Fibroblast of lung (primary cell): ENCODE data around the gene SLC25A40. TPM values are rescaled to one million over a fixed set of nuclear protein-coding genes. Genes with fewer than 3 reads are reported as not detected.

ENCODE experiments used
- DNase-seq, 2 donors: peaks; one replicate each; pipeline versions ENCODE4 v3.0.0 to v3.0.0-alpha.2; 2010; ENCODE audit warnings: low read depth in 2 of 2
- H2AFZ ChIP-seq: 2 replicates; pipeline ENCODE4 v1.5.1; 2012; ENCODE audit warnings: low read length, control low read depth, inconsistent platforms
- H3K27ac ChIP-seq: 2 replicates; pipeline ENCODE4 v1.5.1; 2011; ENCODE audit warnings: low read length, control low read depth; ENCODE audit not compliant: insufficient read depth
- H3K27me3 ChIP-seq: 2 replicates; pipeline ENCODE4 v1.5.1; 2011; ENCODE audit warnings: mild to moderate bottlenecking, low read length; ENCODE audit not compliant: control insufficient read depth, insufficient read depth
- H3K36me3 ChIP-seq: 2 replicates; pipeline ENCODE4 v1.5.1; 2011; ENCODE audit warnings: low read length; ENCODE audit not compliant: control insufficient read depth, insufficient read depth
- H3K4me1 ChIP-seq: 2 replicates; pipeline ENCODE4 v1.5.1; 2011; ENCODE audit warnings: low read length; ENCODE audit not compliant: control insufficient read depth, insufficient read depth; ENCODE audit errors: extremely low read depth
- H3K4me2 ChIP-seq: 2 replicates; pipeline ENCODE4 v1.5.1; 2011; ENCODE audit warnings: low read length, control low read depth; ENCODE audit not compliant: insufficient read depth; ENCODE audit errors: extremely low read depth
- H3K4me3 ChIP-seq, 4 experiments: fragments of 200-600 bp in 1 of 4; sonication (generic) in 1 of 4; replicated peaks in 1 of 4; 2 replicates each; pipeline ENCODE4 v1.5.1; 2011 to 2016; ENCODE audit warnings: low read length in 4 of 4, low read depth in 3 of 4, mild to moderate bottlenecking in 3 of 4, control low read depth in 2 of 4, inconsistent platforms in 1 of 4, mixed read lengths in 1 of 4; ENCODE audit not compliant: insufficient read depth in 1 of 4; ENCODE audit errors: control extremely low read depth in 1 of 4
- H3K79me2 ChIP-seq: 2 replicates; pipeline ENCODE4 v1.5.1; 2012; ENCODE audit warnings: mild to moderate bottlenecking, low read length, inconsistent platforms; ENCODE audit not compliant: control insufficient read depth, insufficient read depth
- H3K9ac ChIP-seq: 2 replicates; pipeline ENCODE4 v1.5.1; 2011; ENCODE audit warnings: mild to moderate bottlenecking, low read length, control low read depth; ENCODE audit not compliant: insufficient read depth
- H3K9me3 ChIP-seq: 2 replicates; pipeline ENCODE4 v1.5.1; 2012; ENCODE audit warnings: low read depth, low read length; ENCODE audit not compliant: control insufficient read depth, insufficient read depth
- H4K20me1 ChIP-seq: 2 replicates; pipeline ENCODE4 v1.5.1; 2011; ENCODE audit warnings: low read length; ENCODE audit not compliant: control insufficient read depth, insufficient read depth; ENCODE audit errors: extremely low read depth
- EZH2 ChIP-seq: IDR thresholded peaks from 2 replicates; pipeline ENCODE4 v1.5.1; 2012; ENCODE audit warnings: low read length, control low read depth, mild to moderate bottlenecking; ENCODE audit errors: missing control alignments
- polyA plus RNA-seq, 2 donors: library from polyadenylated mRNA; depleted of rRNA in 1 of 2; stranded (reverse) in 1 of 2; unstranded in 1 of 2; fragments of >200 nt; gene quantifications; 2 replicates each; pipeline ENCODE4 v1.2.1, GENCODE V29; 2011 to 2012; ENCODE audit warnings: missing spikeins in 1 of 2
- total RNA-seq: library from RNA; depleted of rRNA; stranded (reverse); fragments of >200 nt; gene quantifications from 2 replicates; pipeline ENCODE4 v1.2.1, GENCODE V29; 2014
- TF ChIP-seq, protein P1 (sequence below), 2 donors: IDR thresholded peaks in 1 of 2; conservative IDR thresholded peaks in 1 of 2; 1 replicate in 1 of 2; 2 replicates in 1 of 2; pipeline ENCODE4 v1.5.1; 2011 to 2012; ENCODE audit warnings: low read length in 2 of 2, control low read depth in 1 of 2, inconsistent platforms in 1 of 2, low read depth in 1 of 2, mild to moderate bottlenecking in 1 of 2

Gene SLC25A40
- total and polyA plus RNA-seq, 2 donors (not counting 1 experiment from before 2014, with no cell fraction given), result 6.3 to 10.2 TPM

- no peak overlapping the region for H2AFZ ChIP-seq
- H3K36me3 ChIP-seq, result no peaks in the 10 kb centered on the region
- no peak overlapping the region for H3K4me3 ChIP-seq
- DNase-seq, result no peak
- no peaks in the 10 kb centered on the region for H3K79me2 ChIP-seq
- no peak overlapping the region for H3K9ac ChIP-seq
- H3K4me1 ChIP-seq, result no peaks in the 10 kb centered on the region
- H3K27ac ChIP-seq, result no peak overlapping the region
- no peak for TF ChIP-seq EZH2
- TF ChIP-seq, protein P1, sequence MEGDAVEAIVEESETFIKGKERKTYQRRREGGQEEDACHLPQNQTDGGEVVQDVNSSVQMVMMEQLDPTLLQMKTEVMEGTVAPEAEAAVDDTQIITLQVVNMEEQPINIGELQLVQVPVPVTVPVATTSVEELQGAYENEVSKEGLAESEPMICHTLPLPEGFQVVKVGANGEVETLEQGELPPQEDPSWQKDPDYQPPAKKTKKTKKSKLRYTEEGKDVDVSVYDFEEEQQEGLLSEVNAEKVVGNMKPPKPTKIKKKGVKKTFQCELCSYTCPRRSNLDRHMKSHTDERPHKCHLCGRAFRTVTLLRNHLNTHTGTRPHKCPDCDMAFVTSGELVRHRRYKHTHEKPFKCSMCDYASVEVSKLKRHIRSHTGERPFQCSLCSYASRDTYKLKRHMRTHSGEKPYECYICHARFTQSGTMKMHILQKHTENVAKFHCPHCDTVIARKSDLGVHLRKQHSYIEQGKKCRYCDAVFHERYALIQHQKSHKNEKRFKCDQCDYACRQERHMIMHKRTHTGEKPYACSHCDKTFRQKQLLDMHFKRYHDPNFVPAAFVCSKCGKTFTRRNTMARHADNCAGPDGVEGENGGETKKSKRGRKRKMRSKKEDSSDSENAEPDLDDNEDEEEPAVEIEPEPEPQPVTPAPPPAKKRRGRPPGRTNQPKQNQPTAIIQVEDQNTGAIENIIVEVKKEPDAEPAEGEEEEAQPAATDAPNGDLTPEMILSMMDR (conservative IDR thresholded peaks at IDR 0.05 in 1 of 2, IDR thresholded peaks at IDR 0.05 in 1 of 2; ENCODE audit: low read depth in 1 of 2, low read length in 2 of 2), result no peak
- no peaks in the 10 kb centered on the region for H3K9me3 ChIP-seq
- H4K20me1 ChIP-seq, result no peaks in the 10 kb centered on the region
- no peak overlapping the region for H3K4me2 ChIP-seq
- no peaks in the 10 kb centered on the region for H3K27me3 ChIP-seq
Measured at GRCh38 chr7:87810130-87810529, 66.0 kb downstream of the SLC25A40 start.

GRCh38 chr7:87806150-87806549 is 70.0 kb downstream of the SLC25A40 start:
- Histone ChIP-seq H3K79me2 (no peaks in the 10 kb centered on the region), H2AFZ (no peak overlapping the region), H3K27ac (no peak overlapping the region), H3K4me3 (no peak overlapping the region), H4K20me1 (no peaks in the 10 kb centered on the region), H3K9me3 (no peaks in the 10 kb centered on the region), H3K27me3 (no peaks in the 10 kb centered on the region), H3K9ac (no peak overlapping the region), H3K4me2 (no peak overlapping the region), H3K4me1 (no peaks in the 10 kb centered on the region), H3K36me3 (no peaks in the 10 kb centered on the region)
- TF ChIP-seq, protein P1 (conservative IDR thresholded peaks at IDR 0.05 in 1 of 2, IDR thresholded peaks at IDR 0.05 in 1 of 2; ENCODE audit: low read depth in 1 of 2, low read length in 2 of 2), result no peak
- TF ChIP-seq EZH2, result no peak
- DNase-seq, result no peak

GRCh38 chr7:87797798-87798403 is 78.3 kb downstream of the SLC25A40 start:
- H3K9me3 ChIP-seq, result no peaks in the 10 kb centered on the region
- H3K27me3 ChIP-seq, result no peaks in the 10 kb centered on the region
- no peaks in the 10 kb centered on the region for H3K79me2 ChIP-seq
- H3K4me3 ChIP-seq, result no peak overlapping the region
- H3K4me1 ChIP-seq, result no peaks in the 10 kb centered on the region
- peak; percentile 33 to 65 for DNase-seq
- no peak overlapping the region for H3K27ac ChIP-seq
- no peaks in the 10 kb centered on the region for H3K36me3 ChIP-seq
- H3K4me2 ChIP-seq, result no peak overlapping the region
- no peak overlapping the region for H3K9ac ChIP-seq
- H4K20me1 ChIP-seq, result no peaks in the 10 kb centered on the region
- no peak for TF ChIP-seq EZH2
- TF ChIP-seq, protein P1 (conservative IDR thresholded peaks at IDR 0.05 in 1 of 2, IDR thresholded peaks at IDR 0.05 in 1 of 2; ENCODE audit: low read depth in 1 of 2, low read length in 2 of 2), result peak; percentile 43 to 63
- no peak overlapping the region for H2AFZ ChIP-seq
